Right cardiac atrium (tissue), 5 donors: ENCODE measurements around the gene MFSD11. TPM values are rescaled to one million over a fixed set of nuclear protein-coding genes. Genes with fewer than 3 reads are reported as not detected.
"Not testable (repeated sequence)": the region's sequence is repeated elsewhere in the genome, so short reads cannot be mapped to it uniquely, and the experiment has no call there.

Source experiments
- ATAC-seq, 2 donors: fragments of 200-7000 bp; cut with Tn5 transposase; one replicate each; pipeline versions ENCODE4 v1.8.0 to v1.9.1; 2020; ENCODE audit warnings: moderate library complexity in 2 of 2, mild to moderate bottlenecking in 1 of 2
- DNase-seq, 3 donors: peaks; one replicate each; pipeline ENCODE4 v3.0.0-alpha.2; 2020
- H3K27ac ChIP-seq: one replicate; pipeline ENCODE4 v1.5.1; 2013; ENCODE audit warnings: mild to moderate bottlenecking, low read length, control low read depth, moderate library complexity
- H3K27me3 ChIP-seq: one replicate; pipeline ENCODE4 v1.6.1; 2013; ENCODE audit not compliant: control insufficient read depth, insufficient read depth
- H3K4me1 ChIP-seq: one replicate; pipeline ENCODE4 v1.6.1; 2013; ENCODE audit warnings: low read length; ENCODE audit not compliant: control insufficient read depth, insufficient read depth
- H3K4me3 ChIP-seq: one replicate; pipeline ENCODE4 v1.5.1; 2013; ENCODE audit warnings: low read length, control low read depth
- H3K9me3 ChIP-seq: one replicate; pipeline ENCODE4 v1.6.1; 2013; ENCODE audit warnings: low read length; ENCODE audit not compliant: control insufficient read depth
- WGBS: extraction: QIAGEN DNeasy Blood & Tissue Kit; methylation state at CpG from one replicate; pipeline ENCODE4 v1.1.7; 2013; 5-methylcytosine and 5-hydroxymethylcytosine counted together
- intact Hi-C, 4 donors: fragments of 100-400 bp; cut with DNase I; formaldehyde crosslinking; loops; one replicate each; pipeline versions ENCODE4 v1.11.0 to v1.14.0; 2022 to 2023
- polyA plus RNA-seq: library from polyadenylated mRNA; stranded (reverse); fragments of 200-250 nt; gene quantifications from one replicate; pipeline ENCODE4 v1.2.3, GENCODE V29; 2013
- total RNA-seq, 4 donors: library from RNA; stranded (reverse); fragmentation: NEBNext Ultra II Directional; extraction: Animal tissue kit (Norgen Biotek cat#: 25700); gene quantifications; one replicate each; pipeline ENCODE4 v1.2.1, GENCODE V29; 2021
- donor health status: healthy with polysubstance abuse.
- donor health status: DM: no; HTN: yes; CAD: no.
- donor health status: DM: no; HTN: no; CAD: no.
- donor health status: DM: no; HTN: yes; CAD: no; lungs with severe emphysema.
- donor health status: DM: yes; HTN: yes; CAD: no.

MFSD11 gene
- total and polyA plus RNA-seq, 5 donors: 16.2 to 40.2 (median 31.2) TPM

GRCh38 chr17:76698466-76698977 is 39.4 kb upstream of the MFSD11 start:
- H3K9me3 ChIP-seq, H3K4me3 ChIP-seq, intact Hi-C loops, H3K27me3 ChIP-seq: not testable (repeated sequence)
- peak in 1 of 2 donors; percentile 0 for ATAC-seq
- peak in 1 of 3 donors; percentile 13 for DNase-seq
- peak overlapping the region; percentile 99 for H3K27ac ChIP-seq
- WGBS: 43% methylated on average over 7 of the region's 7 CpGs
- peaks cover 42% of the 10 kb centered on the region for H3K4me1 ChIP-seq

GRCh38 chr17:76700270-76700616 is 37.7 kb upstream of the MFSD11 start:
- ATAC-seq: peak; percentile 4 to 28
- intact Hi-C loops: no loop called here

GRCh38 chr17:76700617-76701470 is 37.1 kb upstream of the MFSD11 start:
- intact Hi-C loops: no loop called here
- peaks cover 44% of the 10 kb centered on the region for H3K4me1 ChIP-seq
- H3K27me3 ChIP-seq: no peaks in the 10 kb centered on the region
- 15% methylated on average over 33 of the region's 33 CpGs for WGBS
- H3K27ac ChIP-seq: peak overlapping the region; percentile 99
- DNase-seq (peak; percentile 68 to 87 (median 87)), ATAC-seq (peak; percentile 73 to 79)
- H3K9me3 ChIP-seq: no peaks in the 10 kb centered on the region
- peak overlapping the region; percentile 25 for H3K4me3 ChIP-seq

More at GRCh38 chr17:76700270-76700616, 37.7 kb upstream of the MFSD11 start:
- no peak for DNase-seq
- 25% methylated on average over 8 of the region's 8 CpGs for WGBS
- H3K27ac ChIP-seq: peak overlapping the region; percentile 99
- peaks cover 43% of the 10 kb centered on the region for H3K4me1 ChIP-seq
- no peaks in the 10 kb centered on the region for H3K9me3 ChIP-seq
- no peaks in the 10 kb centered on the region for H3K27me3 ChIP-seq
- peak overlapping the region; percentile 25 for H3K4me3 ChIP-seq

GRCh38 chr17:76701471-76701967 is 36.4 kb upstream of the MFSD11 start:
- peak in 1 of 2 donors; percentile 0 for ATAC-seq
- no peak for DNase-seq
- Histone ChIP-seq H3K9me3 (no peaks in the 10 kb centered on the region), H3K4me3 (no peak overlapping the region), H3K27me3 (no peaks in the 10 kb centered on the region), H3K27ac (peak overlapping the region; percentile 99), H3K4me1 (peaks cover 46% of the 10 kb centered on the region)
- intact Hi-C loops: no loop called here
- WGBS: 34% methylated on average over 11 of the region's 11 CpGs

- DNase-seq (no peak), ATAC-seq (no peak)
- intact Hi-C loops: no loop called here
- H3K4me3 ChIP-seq: no peak overlapping the region
- H3K27ac ChIP-seq: peak overlapping the region; percentile 82
- H3K4me1 ChIP-seq: peaks cover 41% of the 10 kb centered on the region
- no peaks in the 10 kb centered on the region for H3K9me3 ChIP-seq
- 81% methylated on average over 2 of the region's 2 CpGs for WGBS
- H3K27me3 ChIP-seq: no peaks in the 10 kb centered on the region
Measured at GRCh38 chr17:76702076-76702475, 35.8 kb upstream of the MFSD11 start.

- DNase-seq (peak in 1 of 3 donors; percentile 33), ATAC-seq (no peak)
- Histone ChIP-seq H3K27ac (peak overlapping the region; percentile 87), H3K9me3 (no peaks in the 10 kb centered on the region), H3K4me1 (peaks cover 40% of the 10 kb centered on the region), H3K27me3 (no peaks in the 10 kb centered on the region), H3K4me3 (no peak overlapping the region)
- intact Hi-C loops: no loop called here
- WGBS: 78% methylated on average over 10 of the region's 10 CpGs
Measured at GRCh38 chr17:76702941-76703637, 34.8 kb upstream of the MFSD11 start.

- DNase-seq: no peak
- no peaks in the 10 kb centered on the region for H3K27me3 ChIP-seq
- peak overlapping the region; percentile 79 for H3K27ac ChIP-seq
- no peaks in the 10 kb centered on the region for H3K9me3 ChIP-seq
- intact Hi-C loops: no loop called here
- WGBS: 35% methylated on average over 4 of the region's 4 CpGs
- H3K4me1 ChIP-seq: peaks cover 34% of the 10 kb centered on the region
- ATAC-seq: no peak
- H3K4me3 ChIP-seq: no peak overlapping the region
Measured at GRCh38 chr17:76704805-76705204, 33.1 kb upstream of the MFSD11 start.

- ATAC-seq (no peak), DNase-seq (no peak)
- no peak overlapping the region for H3K4me3 ChIP-seq
- H3K27me3 ChIP-seq: no peaks in the 10 kb centered on the region
- H3K4me1 ChIP-seq: peaks cover 29% of the 10 kb centered on the region
- no peak overlapping the region for H3K27ac ChIP-seq
- WGBS: 75% methylated on average over 3 of the region's 3 CpGs
- intact Hi-C loops: no loop called here
- H3K9me3 ChIP-seq: no peaks in the 10 kb centered on the region
Measured at GRCh38 chr17:76706817-76707216, 31.1 kb upstream of the MFSD11 start.

- ATAC-seq: peak; percentile 2 to 9
- WGBS: 29% methylated on average over 14 of the region's 14 CpGs
- Histone ChIP-seq H3K27ac (peak overlapping the region; percentile 79), H3K9me3 (no peaks in the 10 kb centered on the region), H3K4me1 (peaks cover 24% of the 10 kb centered on the region), H3K4me3 (peak overlapping the region; percentile 28), H3K27me3 (no peaks in the 10 kb centered on the region)
- peak; percentile 54 to 83 (median 78) for DNase-seq
- intact Hi-C loops: no loop called here
Measured at GRCh38 chr17:76707985-76708807, 29.7 kb upstream of the MFSD11 start.

- 20% methylated on average over 29 of the region's 29 CpGs for WGBS
- H3K27ac ChIP-seq: peak overlapping the region; percentile 79
- ATAC-seq (peak; percentile 84 to 88), DNase-seq (peak; percentile 94 to 96 (median 95))
- no peaks in the 10 kb centered on the region for H3K27me3 ChIP-seq
- H3K4me1 ChIP-seq: peaks cover 22% of the 10 kb centered on the region
- H3K9me3 ChIP-seq: no peaks in the 10 kb centered on the region
- intact Hi-C loops: no loop called here
- peak overlapping the region; percentile 93 for H3K4me3 ChIP-seq
Measured at GRCh38 chr17:76709077-76709950, 28.6 kb upstream of the MFSD11 start.
